GM12872 (cell line): ENCODE measurements around the gene FUCA1.

Experiments used
- TF ChIP-seq, protein P1 (sequence below): IDR thresholded peaks from 3 replicates; pipeline ENCODE4 v1.5.1; 2011; ENCODE audit warnings: low read depth, mild to moderate bottlenecking, low read length, moderate library complexity; ENCODE audit not compliant: insufficient read depth

FUCA1 gene

GRCh38 chr1:23825076-23825761 lies 42.9 kb downstream of the FUCA1 start, which contains the start of gene HMGCL:
Gene HMGCL, minus strand, starts transcription at chr1:23825429. Its CDS starts 14 bp downstream, at chr1:23825415.
- TF ChIP-seq, protein P1, sequence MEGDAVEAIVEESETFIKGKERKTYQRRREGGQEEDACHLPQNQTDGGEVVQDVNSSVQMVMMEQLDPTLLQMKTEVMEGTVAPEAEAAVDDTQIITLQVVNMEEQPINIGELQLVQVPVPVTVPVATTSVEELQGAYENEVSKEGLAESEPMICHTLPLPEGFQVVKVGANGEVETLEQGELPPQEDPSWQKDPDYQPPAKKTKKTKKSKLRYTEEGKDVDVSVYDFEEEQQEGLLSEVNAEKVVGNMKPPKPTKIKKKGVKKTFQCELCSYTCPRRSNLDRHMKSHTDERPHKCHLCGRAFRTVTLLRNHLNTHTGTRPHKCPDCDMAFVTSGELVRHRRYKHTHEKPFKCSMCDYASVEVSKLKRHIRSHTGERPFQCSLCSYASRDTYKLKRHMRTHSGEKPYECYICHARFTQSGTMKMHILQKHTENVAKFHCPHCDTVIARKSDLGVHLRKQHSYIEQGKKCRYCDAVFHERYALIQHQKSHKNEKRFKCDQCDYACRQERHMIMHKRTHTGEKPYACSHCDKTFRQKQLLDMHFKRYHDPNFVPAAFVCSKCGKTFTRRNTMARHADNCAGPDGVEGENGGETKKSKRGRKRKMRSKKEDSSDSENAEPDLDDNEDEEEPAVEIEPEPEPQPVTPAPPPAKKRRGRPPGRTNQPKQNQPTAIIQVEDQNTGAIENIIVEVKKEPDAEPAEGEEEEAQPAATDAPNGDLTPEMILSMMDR: no peak

DNA sequence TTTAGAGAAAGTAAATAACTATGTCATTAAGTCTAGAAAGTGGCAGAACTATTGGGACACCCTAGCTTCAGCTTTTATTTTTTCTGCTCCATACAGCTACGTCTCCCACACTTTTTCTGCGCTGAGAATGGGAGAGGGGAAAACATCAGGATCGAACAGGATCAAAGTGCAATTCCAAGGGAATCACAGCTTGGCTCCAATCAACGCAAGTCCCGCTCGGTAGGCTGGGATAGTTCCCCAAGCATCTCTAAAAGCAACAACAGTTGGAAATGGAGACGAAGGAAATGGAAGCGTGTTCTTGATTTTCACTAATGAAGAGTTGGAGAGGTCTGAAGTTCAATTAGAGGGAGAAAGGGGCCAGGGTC lies 43.4 kb downstream of the FUCA1 start:
- TF ChIP-seq, protein P1: no peak

DNA sequence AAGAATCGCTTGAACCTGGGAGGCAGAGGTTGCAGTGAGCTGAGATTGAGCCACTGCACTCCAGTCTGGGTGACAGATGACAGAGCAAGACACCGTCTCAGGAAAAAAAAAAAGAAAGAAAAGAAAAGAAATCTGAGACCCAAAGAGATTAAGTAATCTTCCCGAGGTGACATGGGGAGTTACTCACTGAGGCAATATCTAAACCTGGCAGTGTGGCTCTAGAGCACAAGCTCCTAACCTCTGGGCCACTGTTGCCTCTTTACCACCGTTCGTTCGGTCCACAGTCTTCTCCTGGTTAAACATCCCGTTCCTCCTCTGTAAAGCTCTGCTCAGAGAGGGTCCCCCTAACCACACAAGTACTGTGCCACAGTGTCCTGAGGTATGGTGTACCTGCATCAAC lies 44.3 kb downstream of the FUCA1 start:
- TF ChIP-seq, protein P1: no peak

DNA sequence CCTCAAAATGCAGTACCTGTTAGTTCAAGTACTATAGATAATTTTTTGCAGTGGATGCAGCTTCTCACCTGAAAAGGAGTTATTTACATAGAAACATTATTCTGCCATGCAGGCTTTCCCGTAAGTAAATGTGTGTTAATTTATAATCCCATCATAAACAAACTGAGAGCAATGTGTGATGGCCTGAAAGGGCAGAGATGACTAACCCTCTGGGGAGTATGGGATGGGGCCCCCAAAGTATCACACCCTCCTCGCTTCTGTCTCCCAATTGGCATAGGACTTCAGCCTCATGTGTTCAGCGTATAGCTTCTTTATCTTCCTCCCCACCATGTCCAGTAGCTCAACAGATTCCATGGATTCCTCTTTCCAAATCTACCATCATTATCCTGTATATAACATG lies 50.5 kb downstream of the FUCA1 start:
- TF ChIP-seq, protein P1: no peak

DNA sequence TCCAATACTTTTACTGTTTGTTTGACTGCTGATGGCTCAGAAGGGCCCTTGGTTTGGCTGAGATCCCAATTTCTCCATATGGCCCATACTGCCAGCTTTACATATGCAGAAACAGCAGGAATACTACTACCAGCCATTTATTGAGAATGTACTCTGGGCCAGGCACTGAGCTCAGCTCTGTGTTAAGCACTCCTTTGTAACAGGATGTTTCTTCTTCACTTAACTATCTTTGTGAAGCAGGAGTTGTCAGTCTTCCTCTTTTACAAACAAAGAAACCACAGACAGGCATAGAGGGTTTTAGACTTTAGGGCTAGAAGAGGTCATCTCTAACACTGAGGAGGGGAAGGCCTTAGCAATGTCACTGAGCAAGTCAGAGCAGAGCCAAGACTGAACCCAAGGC lies 51.2 kb downstream of the FUCA1 start:
- TF ChIP-seq, protein P1: no peak

DNA sequence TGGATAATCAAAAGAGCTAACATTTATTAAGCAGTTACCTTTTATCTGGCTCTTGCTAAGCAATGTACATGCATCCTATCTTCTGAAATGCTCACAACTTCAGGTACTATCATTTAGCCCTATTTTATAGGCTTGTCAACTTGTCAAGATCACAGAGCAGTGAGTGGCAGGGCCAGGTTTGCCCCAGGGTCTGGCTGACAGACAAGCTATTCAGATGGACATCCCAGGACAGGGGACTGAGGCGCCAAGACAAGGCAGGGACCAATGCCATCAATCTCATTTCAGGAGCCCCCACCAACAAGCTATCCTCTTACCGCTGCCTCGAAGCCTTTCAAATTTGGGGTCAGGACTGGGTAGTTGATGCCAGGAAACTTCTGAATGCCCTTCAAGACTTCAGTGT lies 51.7 kb downstream of the FUCA1 start:
- TF ChIP-seq, protein P1: no peak

GRCh38 chr1:23814016-23814415 lies 54.1 kb downstream of the FUCA1 start:
- TF ChIP-seq, protein P1: no peak
